ENCODE data around the gene MLYCD.
"Not testable (repeated sequence)": the region's sequence is repeated elsewhere in the genome, so short reads cannot be mapped to it uniquely, and the experiment has no call there.

Gene MLYCD

GRCh38 chr16:83926726-83927397, 27.9 kb downstream of the MLYCD start:
- DNase-seq, result peak; percentile 19

DNA sequence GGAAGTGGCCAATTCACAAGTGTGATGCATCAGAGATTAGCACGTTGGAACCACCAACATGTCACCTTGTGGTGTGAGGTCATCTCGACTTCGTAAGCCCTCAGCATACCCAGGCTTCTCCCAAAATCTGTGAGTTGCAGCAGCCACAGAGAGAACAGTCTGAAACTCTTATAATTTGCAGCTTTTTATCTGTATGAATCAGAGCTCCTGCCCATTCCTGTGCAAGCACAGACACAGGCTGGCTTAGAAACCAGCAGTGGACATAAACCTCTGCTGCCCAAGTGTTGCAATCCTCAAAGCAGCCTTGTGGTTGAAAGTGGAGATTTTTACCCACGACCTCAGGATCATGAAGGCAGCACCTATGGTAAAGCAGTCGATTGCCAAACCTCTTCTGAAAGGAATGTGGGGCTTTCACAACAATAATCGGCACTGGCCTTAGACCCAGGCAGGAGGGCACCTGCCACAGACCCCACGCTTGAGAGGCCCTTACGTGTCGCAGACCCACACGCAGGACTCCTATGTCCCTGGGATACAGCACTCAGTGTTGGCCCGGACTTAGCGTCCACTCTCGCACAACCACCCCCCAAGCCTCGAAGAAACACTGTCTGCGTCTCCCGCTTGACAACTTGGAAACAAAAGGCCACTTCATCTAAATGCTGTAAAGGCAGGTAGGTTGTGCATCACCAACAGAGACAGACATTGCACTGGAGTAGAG, 29.6 kb downstream of the MLYCD start:
- no peak for DNase-seq

DNA sequence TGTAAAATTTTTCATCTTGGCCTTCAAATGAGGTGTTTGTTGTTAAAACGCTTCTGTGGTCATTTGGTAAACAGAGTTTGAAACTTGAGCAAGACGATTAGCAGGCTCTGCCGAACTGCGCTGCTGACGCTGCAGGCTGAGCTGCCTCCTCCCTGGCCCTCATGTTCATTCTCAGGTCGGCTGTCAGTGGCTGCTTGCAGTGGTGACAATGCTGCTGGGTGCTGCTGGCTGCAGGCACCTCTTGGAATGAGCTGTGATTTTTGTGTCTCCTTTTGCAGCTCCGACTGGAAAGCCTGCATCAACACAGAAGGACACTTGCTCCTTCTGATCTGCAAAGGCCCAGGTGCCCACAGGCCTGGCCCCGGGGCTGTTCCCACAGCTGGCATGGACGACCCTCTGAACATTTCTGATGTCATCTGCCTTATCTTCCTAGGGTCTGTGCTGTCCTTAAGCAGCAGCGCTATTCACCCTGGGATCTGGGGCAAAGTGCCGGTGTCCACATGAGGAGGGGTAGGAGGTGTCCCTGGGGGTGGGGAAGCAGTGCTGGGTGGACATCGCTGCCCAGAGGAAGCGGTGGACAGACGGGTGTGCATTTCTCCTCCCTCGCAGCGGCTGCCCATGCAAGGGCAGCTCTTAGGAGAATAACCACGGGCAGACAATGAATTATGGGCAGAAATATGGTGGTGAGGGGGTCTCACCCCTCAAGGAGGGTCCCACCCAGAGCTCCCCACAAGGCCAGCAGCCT, 31.1 kb downstream of the MLYCD start:
- no peak for DNase-seq

DNA sequence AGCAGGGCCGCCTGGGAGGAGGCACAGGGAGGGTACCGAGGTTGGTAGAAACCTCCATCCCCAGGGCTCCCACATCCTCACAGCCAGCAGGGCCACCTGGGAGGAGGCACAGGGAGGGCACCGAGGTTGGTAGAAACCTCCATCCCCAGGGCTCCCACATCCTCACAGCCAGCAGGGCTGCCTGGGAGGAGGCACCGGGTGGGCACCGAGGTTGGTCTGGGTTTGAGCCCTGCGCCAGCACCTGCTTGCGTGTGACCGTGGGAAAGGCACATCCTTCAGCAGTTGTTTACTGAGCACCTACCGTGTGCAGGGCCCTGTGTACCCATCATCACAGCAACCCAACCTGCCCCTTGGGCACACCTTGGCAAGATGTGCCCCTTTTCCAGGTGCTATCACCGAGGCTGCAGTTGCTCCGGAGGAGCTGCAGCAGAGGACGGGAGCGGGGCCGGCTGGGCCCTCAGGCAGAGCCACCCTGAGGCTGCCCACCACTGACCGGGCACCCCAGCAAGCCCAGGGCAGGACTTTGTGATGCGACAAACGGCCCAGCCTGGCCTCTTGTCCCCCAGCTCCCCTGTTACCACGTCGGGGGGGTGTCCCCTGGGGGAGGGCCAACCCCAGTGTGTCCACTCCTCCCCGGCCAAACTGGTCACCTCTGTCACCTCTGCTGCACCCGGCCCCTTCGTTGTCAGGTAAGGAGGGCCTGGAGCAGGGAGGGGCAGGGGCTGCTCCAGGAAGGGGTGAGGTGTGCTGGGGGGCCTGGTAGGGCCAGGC, 32.0 kb downstream of the MLYCD start:
- no peak for DNase-seq

DNA sequence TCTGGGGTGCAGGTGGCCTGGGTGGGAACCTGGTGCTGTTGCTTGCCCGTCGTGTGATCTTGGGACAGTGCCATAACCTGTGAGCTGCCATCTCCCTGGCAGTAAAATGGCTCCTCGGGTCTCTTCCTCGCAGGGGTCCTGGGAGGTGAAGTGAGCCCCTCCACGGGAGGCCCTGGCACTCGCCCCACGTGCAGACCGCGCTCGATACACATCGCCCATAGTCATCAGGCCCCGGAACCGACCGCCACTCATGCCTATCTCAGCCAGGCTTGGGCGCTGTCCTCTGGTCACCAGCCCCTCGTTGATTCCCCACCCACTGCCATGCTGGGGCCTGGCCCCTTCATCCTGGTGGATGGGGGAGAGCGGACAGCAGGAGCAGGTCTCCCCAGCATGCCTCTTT, 32.6 kb downstream of the MLYCD start:
- no peak for DNase-seq

GRCh38 chr16:83932304-83932703, 33.4 kb downstream of the MLYCD start:
- DNase-seq, result no peak

GRCh38 chr16:83932955-83933673, 34.2 kb downstream of the MLYCD start:
- no peak for DNase-seq

DNA sequence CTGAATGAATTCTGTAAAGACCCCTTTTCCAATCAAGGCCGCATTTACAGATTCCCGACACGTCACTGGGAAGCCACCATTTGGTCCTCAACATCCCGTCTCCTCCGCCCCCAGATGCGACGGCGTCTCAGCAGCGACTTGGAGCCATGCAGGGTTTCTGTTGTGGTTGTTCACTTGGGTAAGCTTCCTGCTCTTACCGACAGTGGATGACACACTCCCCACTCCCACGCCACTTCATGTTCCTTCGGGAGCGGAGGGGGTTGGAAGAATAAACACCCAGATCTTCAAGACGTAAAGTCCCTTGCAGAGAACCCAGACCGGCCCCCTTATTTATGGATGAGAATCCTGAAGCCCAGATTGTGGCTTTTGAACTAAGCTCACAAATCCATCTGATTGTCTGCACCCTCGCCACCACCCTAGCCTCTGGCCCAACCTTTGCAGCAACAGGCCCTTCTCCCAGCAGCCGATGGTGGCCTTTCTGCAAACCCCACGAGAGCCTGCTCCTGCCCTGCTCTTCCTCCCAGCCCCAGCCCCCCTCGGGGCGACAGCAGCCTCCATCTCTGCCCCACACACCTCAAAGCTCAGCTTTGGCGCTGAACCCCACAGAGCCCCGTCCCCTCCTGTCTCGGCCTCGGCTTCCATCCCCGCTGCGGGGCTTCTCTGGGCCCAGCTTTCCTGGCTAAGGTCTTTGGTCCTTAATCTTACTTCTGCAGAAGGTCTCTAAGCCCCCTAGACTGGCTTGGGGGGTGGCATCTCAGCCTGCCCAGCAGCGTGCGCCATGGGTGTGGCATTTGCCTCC, 35.2 kb downstream of the MLYCD start:
- DNase-seq, result no peak

DNA sequence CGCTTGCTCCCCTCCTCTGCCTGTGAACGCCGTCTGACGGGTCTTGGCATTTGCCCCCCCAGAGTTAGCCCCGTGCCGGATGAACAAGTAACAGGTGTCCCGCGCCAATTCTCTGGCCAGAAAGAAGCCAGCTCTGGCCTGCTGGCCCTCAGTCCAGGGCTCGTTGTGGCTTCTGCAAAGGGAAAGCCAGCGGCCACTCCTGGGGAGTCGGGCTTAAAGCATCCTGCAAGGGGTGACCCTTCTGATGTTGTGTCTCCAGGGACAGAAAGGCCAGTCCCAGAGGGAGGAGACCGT, 35.7 kb downstream of the MLYCD start:
- DNase-seq, result no peak

- DNase-seq, result no peak
Measured at GRCh38 chr16:83935005-83935857, 36.3 kb downstream of the MLYCD start.

GRCh38 chr16:83935858-83936255, 36.9 kb downstream of the MLYCD start:
- no peak for DNase-seq

DNA sequence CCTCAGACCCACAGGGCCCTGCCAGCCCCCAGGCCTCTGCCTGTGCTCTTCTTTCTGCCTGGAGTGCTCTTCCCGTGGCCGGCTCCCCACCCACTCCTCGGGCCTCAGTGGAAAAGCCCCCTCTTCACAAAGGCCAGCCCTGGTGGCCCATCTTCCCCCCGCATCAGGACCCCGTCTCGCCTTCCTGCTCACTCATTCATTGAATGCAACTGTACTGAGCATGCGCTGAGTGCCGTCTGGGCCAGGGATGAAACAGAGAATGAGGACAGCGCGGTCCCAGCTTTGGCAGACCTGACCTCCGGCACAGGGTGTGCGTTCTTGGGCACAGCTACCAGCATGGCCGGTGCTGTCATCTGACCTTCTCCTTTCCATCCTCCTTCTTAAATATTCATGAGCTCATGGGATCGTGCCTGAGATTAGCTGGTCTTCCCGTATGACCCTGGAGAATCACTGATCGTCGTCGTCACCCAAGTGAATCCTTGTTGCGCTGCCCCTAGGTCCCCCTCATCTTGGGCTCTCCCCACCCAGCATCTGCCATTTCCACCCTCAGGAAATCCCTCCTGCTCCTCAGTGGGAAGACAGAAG, 37.8 kb downstream of the MLYCD start:
- no peak for DNase-seq

DNA sequence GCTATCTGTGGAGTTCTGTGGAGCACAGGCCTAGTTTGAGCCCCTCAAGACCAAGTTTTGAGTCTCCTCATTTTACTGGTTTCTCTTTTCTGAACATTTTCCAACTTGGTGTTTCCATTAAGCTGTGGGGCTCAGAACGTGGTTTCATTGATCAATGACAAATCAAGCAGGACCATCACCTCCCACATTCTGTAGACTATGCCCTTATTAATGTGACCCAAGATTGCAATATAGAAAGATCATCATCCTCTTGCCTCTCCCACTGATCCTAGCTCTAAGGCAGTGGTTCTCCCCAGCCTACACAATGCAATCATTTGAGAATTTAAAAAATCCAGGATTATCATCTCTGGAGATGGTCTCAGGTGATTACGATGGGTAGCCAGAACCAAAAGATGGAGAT, 38.4 kb downstream of the MLYCD start:
- DNase-seq, result no peak

DNA sequence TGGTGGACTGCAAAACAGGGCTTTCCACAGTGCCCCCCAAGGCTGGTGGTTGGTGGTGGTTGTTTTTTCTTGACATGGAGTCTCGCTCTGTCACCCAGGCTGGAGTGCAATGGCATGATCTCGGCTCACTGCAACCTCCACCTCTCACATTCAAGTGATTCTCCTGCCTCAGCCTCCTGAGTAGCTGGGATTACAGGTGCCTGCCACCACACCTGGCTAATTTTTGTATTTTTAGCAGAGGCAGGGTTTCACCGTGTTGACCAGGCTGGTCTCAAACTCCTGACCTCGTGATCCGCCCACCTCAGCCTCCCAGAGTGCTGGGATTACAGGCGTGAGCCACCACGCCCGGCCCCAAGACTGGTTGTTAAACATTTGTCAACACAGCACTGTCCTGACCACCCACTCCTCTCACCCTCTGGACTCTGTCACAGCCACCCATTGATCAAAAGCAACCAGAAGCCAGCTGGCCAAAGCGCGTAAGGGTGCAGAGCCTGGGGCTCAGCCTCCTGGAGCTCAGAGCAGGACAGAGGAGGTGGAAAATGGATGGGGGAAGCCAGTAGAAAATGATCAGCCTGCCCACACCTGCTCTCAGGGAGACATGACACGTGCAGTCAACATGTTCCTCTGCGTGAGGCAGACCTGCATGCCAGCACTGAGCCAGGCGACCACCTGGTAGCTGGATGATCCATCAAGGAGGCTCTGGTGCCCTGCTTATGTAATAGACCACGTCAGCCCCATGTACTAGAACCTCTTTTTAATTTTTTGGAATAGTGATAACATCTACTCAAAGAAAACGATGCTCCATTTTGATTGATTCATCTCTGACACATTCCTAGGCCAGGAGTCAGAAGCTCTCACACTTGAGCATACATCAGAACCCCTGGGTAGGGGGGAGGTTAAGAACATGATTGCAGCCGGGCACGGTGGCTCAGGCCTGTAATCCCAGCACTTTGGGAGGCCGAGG, 39.3 kb downstream of the MLYCD start:
- DNase-seq, result no peak

DNA sequence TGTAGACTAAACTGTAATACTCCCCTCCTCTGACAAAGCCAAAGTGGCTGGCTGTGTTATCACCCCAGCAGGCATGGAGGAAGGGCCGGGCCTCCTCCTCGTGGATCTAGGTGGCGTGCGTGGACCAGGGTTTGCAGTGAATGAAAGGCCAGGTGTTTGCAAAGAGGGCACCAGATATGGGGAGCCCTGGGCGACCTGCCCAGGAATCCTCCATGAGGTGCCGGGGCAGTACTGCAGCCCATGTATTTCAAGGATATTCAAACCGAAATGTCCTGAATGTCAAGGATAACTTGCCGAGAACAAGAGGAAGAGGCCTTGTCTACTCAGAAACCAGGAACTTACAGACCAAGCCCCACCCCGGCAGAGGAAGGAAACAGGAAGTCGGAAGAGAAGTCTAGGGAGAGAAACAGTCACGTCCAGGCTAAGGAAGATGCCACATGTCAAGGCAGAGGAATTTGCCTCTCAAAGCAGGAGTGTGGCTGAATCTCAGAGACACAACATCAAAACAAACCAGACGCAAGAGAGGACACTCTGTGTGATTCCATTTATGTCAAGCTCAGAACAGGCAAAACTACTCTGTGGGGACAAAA, 40.4 kb downstream of the MLYCD start:
- no peak for DNase-seq

DNA sequence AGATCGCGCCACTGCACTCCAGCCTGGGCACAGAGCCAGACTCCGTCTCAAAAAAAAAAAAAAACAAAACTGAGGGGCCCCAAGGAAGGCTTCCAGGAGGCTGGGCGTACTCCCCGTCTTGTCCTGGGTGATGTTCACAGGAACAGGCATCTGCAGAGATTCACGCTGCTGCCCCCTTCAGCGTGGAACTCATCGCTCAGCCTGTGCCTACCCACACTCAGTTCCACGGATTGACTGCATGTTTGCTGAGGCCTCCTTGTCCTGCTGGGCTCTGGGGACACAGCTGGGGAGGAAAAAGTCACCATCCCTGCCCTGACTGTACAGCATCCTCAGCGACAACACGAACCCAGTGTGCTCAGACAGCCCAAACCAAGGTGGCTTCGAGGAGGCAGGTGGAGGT, 41.2 kb downstream of the MLYCD start:
- no peak for DNase-seq

- peak; percentile 36 for DNase-seq
Measured at GRCh38 chr16:83940630-83941378, 41.9 kb downstream of the MLYCD start.

- DNase-seq, result not testable (repeated sequence)
Measured at GRCh38 chr16:83941546-83941945, 42.6 kb downstream of the MLYCD start.
